K562 (cell line): ENCODE data around the gene CELA3B. TPM values are rescaled to one million over a fixed set of nuclear protein-coding genes. Genes with fewer than 3 reads are reported as not detected.

Source experiments
- ESRRA ChIP-seq: fragments of 450-650 bp; IDR thresholded peaks from 2 replicates; pipeline ENCODE4 v1.6.1; 2014; ENCODE audit warnings: low read depth, mild to moderate bottlenecking, moderate library complexity, borderline replicate concordance
- FOXA3 ChIP-seq, 2 experiments: fragments of 450-650 bp in 1 of 2; sonication (generic) in 1 of 2; formaldehyde crosslinking; IDR thresholded peaks in 1 of 2; conservative IDR thresholded peaks in 1 of 2; 2 replicates each; pipeline versions ENCODE4 v1.4.0 to v1.8.0; 2020 to 2022; ENCODE audit warnings: mild to moderate bottlenecking in 2 of 2, missing genetic modification reagents in 1 of 2
- KDM1A ChIP-seq, 2 experiments: fragments of 450-650 bp; IDR thresholded peaks; 2 replicates each; pipeline ENCODE4 v1.6.1; 2016; ENCODE audit warnings: mild to moderate bottlenecking in 2 of 2
- RBM25 ChIP-seq: fragments of 200-400 bp; formaldehyde crosslinking; IDR thresholded peaks from 2 replicates; pipeline ENCODE4 v1.6.1; 2018; ENCODE audit warnings: low read length, low read depth, moderate library complexity; ENCODE audit not compliant: severe bottlenecking
- SPI1 ChIP-seq: IDR thresholded peaks from 2 replicates; pipeline ENCODE4 v1.6.1; 2011; ENCODE audit warnings: low read depth, low read length, control low read depth, borderline replicate concordance
- ZNF445 ChIP-seq: fragments of 250-450 bp; sonication (Bioruptor Pico); IDR thresholded peaks from 2 replicates; pipeline ENCODE4 v1.4.0; 2020; ENCODE audit warnings: low read depth, mild to moderate bottlenecking, moderate library complexity
- ZNF586 ChIP-seq: fragments of 450-650 bp; formaldehyde crosslinking; conservative IDR thresholded peaks from 2 replicates; pipeline ENCODE4 v1.4.0; 2020; ENCODE audit warnings: mild to moderate bottlenecking, moderate library complexity
- ZNF668 ChIP-seq: fragments of 250-450 bp; sonication (Bioruptor Pico); IDR thresholded peaks from 2 replicates; pipeline ENCODE4 v1.8.0; 2022; ENCODE audit warnings: mild to moderate bottlenecking, inconsistent platforms
- polyA plus RNA-seq, 8 experiments: library from polyadenylated mRNA; depleted of rRNA in 4 of 8; stranded (reverse) in 5 of 8; unstranded in 3 of 8; fragments of >200 nt; fragmentation: Nextera tagmentation in 2 of 8; fragmentation: Illumina TruSeq in 1 of 8; extraction: Ambion mirVana in 2 of 8; extraction: Trizol in 1 of 8; gene quantifications; 2 replicates each; pipeline versions ENCODE4 v1.2.1 to v1.2.3, GENCODE V29; 2011 to 2014; ENCODE audit warnings: inconsistent platforms in 1 of 8, missing spikeins in 1 of 8
- total RNA-seq, 7 experiments: library from RNA; depleted of rRNA in 6 of 7; stranded (reverse); fragments of >200 nt in 6 of 7; fragmentation: Illumina TruSeq in 2 of 7; extraction: Trizol in 2 of 7; gene quantifications; 2 replicates each; pipeline versions ENCODE4 v1.2.1 to v1.2.3, GENCODE V29; 2011 to 2021; ENCODE audit warnings: low replicate concordance in 1 of 7
- TF ChIP-seq, protein P1 (sequence below), 2 experiments: fragments of 250-450 bp in 1 of 2; fragments of 450-650 bp in 1 of 2; sonication (Bioruptor Pico) in 1 of 2; IDR thresholded peaks; 2 replicates each; pipeline versions ENCODE4 v1.6.1 to v1.8.0; 2016 to 2021; ENCODE audit warnings: mild to moderate bottlenecking in 2 of 2, moderate library complexity in 2 of 2, missing compliant biosample characterization in 1 of 2, missing genetic modification characterization in 1 of 2
- TF ChIP-seq, protein P2 (sequence below): fragments of 250-450 bp; sonication (Bioruptor Pico); IDR thresholded peaks from 2 replicates; pipeline ENCODE4 v1.4.0; 2020; ENCODE audit warnings: mild to moderate bottlenecking, moderate library complexity, borderline replicate concordance
- TF ChIP-seq, protein P3 (sequence below): sonication (generic); formaldehyde crosslinking; IDR thresholded peaks from 2 replicates; pipeline ENCODE4 v1.8.0; 2022; ENCODE audit warnings: mild to moderate bottlenecking, missing genetic modification reagents
- TF ChIP-seq, protein P4 (sequence below): sonication (generic); formaldehyde crosslinking; IDR thresholded peaks from 2 replicates; pipeline ENCODE4 v1.8.0; 2023; ENCODE audit warnings: missing genetic modification reagents, mild to moderate bottlenecking, borderline replicate concordance
- TF ChIP-seq, protein P5 (sequence below): fragments of 450-650 bp; IDR thresholded peaks from one replicate; pipeline ENCODE4 v1.6.1; 2018; ENCODE audit warnings: mild to moderate bottlenecking, moderate library complexity; ENCODE audit not compliant: partially characterized antibody

The CELA3B gene
- total and polyA plus RNA-seq, 9 of the 15 experiments (the other 6 are each of a cell fraction or from before 2014, with no cell fraction given): 3.1 TPM; not detected in 8

DNA sequence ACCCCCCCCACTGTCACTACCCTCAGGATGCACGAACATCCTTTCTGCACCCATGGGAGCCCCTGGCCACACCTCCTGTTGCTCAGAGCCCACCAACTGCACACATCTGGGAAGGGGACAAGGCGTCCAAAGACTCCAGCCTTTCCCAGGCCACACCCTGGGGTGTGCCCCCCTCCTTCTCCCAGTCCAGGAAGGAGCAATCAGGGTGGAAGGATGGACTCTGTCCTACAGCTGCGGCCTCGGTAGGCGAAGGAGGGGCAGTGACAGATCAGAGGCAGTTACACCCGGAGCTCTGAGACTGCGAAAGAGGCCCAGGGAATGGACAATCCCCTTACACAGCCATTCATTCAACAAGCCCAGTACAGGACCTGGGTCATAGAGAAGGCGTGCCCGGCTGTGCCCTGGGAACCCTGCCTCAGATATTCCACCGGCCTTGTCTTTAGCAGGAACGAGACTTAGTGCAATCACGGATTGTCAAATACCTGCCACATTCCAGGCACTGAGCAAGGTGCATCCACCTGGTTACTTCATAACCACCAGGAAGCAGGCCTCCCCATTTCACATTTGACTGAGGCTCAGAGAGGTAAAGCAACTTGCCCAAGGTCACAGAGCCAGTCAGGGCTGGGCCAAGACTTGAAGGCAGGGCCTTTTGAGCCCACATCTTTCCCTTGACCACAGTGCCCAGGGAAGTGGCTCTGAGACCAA, 49.1 kb upstream of the CELA3B start (continued):
- TF ChIP-seq FOXA3 (CRISPR knock-in tag; conservative IDR thresholded peaks at IDR 0.05 in 1 of 2, IDR thresholded peaks at IDR 0.05 in 1 of 2) (peak in 1 of 2 experiments; percentile 38; a peak in 1 of 4 replicates), RBM25 (peak; percentile 53), ESRRA (no peak), SPI1 (no peak), ZNF668 (CRISPR knock-in tag) (no peak), ZNF586 (CRISPR knock-in tag) (no peak), ZNF445 (no peak), KDM1A (IDR thresholded peaks at IDR 0.05) (peak in 1 of 2 experiments; percentile 56; a peak in 1 of 4 replicates)
- TF ChIP-seq, protein P1, sequence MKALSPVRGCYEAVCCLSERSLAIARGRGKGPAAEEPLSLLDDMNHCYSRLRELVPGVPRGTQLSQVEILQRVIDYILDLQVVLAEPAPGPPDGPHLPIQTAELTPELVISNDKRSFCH (CRISPR knock-in tag; IDR thresholded peaks at IDR 0.05): no peak
- TF ChIP-seq, protein P1 (tag; IDR thresholded peaks at IDR 0.05): no peak
- TF ChIP-seq, protein P2, sequence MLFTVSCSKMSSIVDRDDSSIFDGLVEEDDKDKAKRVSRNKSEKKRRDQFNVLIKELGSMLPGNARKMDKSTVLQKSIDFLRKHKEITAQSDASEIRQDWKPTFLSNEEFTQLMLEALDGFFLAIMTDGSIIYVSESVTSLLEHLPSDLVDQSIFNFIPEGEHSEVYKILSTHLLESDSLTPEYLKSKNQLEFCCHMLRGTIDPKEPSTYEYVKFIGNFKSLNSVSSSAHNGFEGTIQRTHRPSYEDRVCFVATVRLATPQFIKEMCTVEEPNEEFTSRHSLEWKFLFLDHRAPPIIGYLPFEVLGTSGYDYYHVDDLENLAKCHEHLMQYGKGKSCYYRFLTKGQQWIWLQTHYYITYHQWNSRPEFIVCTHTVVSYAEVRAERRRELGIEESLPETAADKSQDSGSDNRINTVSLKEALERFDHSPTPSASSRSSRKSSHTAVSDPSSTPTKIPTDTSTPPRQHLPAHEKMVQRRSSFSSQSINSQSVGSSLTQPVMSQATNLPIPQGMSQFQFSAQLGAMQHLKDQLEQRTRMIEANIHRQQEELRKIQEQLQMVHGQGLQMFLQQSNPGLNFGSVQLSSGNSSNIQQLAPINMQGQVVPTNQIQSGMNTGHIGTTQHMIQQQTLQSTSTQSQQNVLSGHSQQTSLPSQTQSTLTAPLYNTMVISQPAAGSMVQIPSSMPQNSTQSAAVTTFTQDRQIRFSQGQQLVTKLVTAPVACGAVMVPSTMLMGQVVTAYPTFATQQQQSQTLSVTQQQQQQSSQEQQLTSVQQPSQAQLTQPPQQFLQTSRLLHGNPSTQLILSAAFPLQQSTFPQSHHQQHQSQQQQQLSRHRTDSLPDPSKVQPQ (CRISPR knock-in tag): no peak
- TF ChIP-seq, protein P3, sequence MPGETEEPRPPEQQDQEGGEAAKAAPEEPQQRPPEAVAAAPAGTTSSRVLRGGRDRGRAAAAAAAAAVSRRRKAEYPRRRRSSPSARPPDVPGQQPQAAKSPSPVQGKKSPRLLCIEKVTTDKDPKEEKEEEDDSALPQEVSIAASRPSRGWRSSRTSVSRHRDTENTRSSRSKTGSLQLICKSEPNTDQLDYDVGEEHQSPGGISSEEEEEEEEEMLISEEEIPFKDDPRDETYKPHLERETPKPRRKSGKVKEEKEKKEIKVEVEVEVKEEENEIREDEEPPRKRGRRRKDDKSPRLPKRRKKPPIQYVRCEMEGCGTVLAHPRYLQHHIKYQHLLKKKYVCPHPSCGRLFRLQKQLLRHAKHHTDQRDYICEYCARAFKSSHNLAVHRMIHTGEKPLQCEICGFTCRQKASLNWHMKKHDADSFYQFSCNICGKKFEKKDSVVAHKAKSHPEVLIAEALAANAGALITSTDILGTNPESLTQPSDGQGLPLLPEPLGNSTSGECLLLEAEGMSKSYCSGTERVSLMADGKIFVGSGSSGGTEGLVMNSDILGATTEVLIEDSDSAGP: no peak
- TF ChIP-seq, protein P4, sequence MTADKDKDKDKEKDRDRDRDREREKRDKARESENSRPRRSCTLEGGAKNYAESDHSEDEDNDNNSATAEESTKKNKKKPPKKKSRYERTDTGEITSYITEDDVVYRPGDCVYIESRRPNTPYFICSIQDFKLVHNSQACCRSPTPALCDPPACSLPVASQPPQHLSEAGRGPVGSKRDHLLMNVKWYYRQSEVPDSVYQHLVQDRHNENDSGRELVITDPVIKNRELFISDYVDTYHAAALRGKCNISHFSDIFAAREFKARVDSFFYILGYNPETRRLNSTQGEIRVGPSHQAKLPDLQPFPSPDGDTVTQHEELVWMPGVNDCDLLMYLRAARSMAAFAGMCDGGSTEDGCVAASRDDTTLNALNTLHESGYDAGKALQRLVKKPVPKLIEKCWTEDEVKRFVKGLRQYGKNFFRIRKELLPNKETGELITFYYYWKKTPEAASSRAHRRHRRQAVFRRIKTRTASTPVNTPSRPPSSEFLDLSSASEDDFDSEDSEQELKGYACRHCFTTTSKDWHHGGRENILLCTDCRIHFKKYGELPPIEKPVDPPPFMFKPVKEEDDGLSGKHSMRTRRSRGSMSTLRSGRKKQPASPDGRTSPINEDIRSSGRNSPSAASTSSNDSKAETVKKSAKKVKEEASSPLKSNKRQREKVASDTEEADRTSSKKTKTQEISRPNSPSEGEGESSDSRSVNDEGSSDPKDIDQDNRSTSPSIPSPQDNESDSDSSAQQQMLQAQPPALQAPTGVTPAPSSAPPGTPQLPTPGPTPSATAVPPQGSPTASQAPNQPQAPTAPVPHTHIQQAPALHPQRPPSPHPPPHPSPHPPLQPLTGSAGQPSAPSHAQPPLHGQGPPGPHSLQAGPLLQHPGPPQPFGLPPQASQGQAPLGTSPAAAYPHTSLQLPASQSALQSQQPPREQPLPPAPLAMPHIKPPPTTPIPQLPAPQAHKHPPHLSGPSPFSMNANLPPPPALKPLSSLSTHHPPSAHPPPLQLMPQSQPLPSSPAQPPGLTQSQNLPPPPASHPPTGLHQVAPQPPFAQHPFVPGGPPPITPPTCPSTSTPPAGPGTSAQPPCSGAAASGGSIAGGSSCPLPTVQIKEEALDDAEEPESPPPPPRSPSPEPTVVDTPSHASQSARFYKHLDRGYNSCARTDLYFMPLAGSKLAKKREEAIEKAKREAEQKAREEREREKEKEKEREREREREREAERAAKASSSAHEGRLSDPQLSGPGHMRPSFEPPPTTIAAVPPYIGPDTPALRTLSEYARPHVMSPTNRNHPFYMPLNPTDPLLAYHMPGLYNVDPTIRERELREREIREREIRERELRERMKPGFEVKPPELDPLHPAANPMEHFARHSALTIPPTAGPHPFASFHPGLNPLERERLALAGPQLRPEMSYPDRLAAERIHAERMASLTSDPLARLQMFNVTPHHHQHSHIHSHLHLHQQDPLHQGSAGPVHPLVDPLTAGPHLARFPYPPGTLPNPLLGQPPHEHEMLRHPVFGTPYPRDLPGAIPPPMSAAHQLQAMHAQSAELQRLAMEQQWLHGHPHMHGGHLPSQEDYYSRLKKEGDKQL: no peak
- TF ChIP-seq, protein P5, sequence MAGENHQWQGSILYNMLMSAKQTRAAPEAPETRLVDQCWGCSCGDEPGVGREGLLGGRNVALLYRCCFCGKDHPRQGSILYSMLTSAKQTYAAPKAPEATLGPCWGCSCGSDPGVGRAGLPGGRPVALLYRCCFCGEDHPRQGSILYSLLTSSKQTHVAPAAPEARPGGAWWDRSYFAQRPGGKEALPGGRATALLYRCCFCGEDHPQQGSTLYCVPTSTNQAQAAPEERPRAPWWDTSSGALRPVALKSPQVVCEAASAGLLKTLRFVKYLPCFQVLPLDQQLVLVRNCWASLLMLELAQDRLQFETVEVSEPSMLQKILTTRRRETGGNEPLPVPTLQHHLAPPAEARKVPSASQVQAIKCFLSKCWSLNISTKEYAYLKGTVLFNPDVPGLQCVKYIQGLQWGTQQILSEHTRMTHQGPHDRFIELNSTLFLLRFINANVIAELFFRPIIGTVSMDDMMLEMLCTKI: no peak
